Transverse colon (tissue), 4 donors: ENCODE measurements around the gene KHDC4. TPM values are rescaled to one million over a fixed set of nuclear protein-coding genes. Genes with fewer than 3 reads are reported as not detected.
"Not testable (repeated sequence)": the region's sequence is repeated elsewhere in the genome, so short reads cannot be mapped to it uniquely, and the experiment has no call there.

Experiments used
- DNase-seq: peaks from one replicate; pipeline ENCODE4 v3.0.0-alpha.2; 2019
- H3K27ac ChIP-seq, 4 donors: fragments of 200-600 bp; sonication (generic); 2 replicates each; pipeline ENCODE4 v1.5.1; 2016 to 2018; ENCODE audit warnings: inconsistent platforms in 4 of 4
- H3K27me3 ChIP-seq: fragments of 200-600 bp; sonication (generic); 2 replicates; pipeline ENCODE4 v1.5.1; 2017; ENCODE audit warnings: inconsistent platforms
- H3K36me3 ChIP-seq, 4 donors: fragments of 200-600 bp; sonication (generic); 2 replicates each; pipeline ENCODE4 v1.5.1; 2017 to 2019; ENCODE audit warnings: inconsistent platforms in 4 of 4
- H3K4me1 ChIP-seq, 4 donors: fragments of 200-600 bp; sonication (generic); 2 replicates each; pipeline ENCODE4 v1.5.1; 2017 to 2020; ENCODE audit warnings: inconsistent platforms in 4 of 4
- H3K4me3 ChIP-seq, 4 donors: fragments of 200-600 bp; sonication (generic); 1 replicate in 1 of 4; 2 replicates in 3 of 4; pipeline versions ENCODE4 v1.5.1 to v1.6.1; 2017 to 2019; ENCODE audit warnings: inconsistent platforms in 4 of 4
- H3K9me3 ChIP-seq, 2 donors: fragments of 200-600 bp; sonication (generic); 2 replicates each; pipeline ENCODE4 v1.5.1; 2017 to 2019; ENCODE audit warnings: inconsistent platforms in 2 of 2
- EP300 ChIP-seq: sonication (generic); formaldehyde crosslinking; IDR thresholded peaks from one replicate; pipeline ENCODE4 v1.6.1; 2017; ENCODE audit warnings: antibody characterized with exemption, low read depth
- POLR2A ChIP-seq: fragments of 450-650 bp; IDR thresholded peaks from one replicate; pipeline ENCODE4 v1.6.1; 2016; ENCODE audit warnings: antibody characterized with exemption, mild to moderate bottlenecking, moderate library complexity
- POLR2AphosphoS5 ChIP-seq, 3 donors: sonication (generic); formaldehyde crosslinking; IDR thresholded peaks; one replicate each; pipeline ENCODE4 v1.6.1; 2016; ENCODE audit warnings: antibody characterized with exemption in 3 of 3
- WGBS, 2 donors: methylation state at CpG; one replicate each; pipeline ENCODE4 v1.1.5; 2018; ENCODE audit warnings: low coverage in 1 of 2; 5-methylcytosine and 5-hydroxymethylcytosine counted together
- in situ Hi-C, 4 donors: fragments of 200-750 bp; cut with MboI; loops; one replicate each; pipeline versions ENCODE4 v1.15.0 to v1.15.1; 2017; ENCODE audit warnings: low sequenced_read_pairs in 3 of 4, low pct_ligation_motif_present in 1 of 4, low pct_unique_long_range_greater_than_20kb in 1 of 4
- intact Hi-C: fragments of 100-400 bp; cut with DNase I; formaldehyde crosslinking; loops from one replicate; pipeline ENCODE4 v1.15.1; 2023; ENCODE audit warnings: low total_unique reads
- total RNA-seq, 4 donors: library from RNA; depleted of rRNA; stranded (reverse); fragments of >200 nt; gene quantifications; one replicate each; pipeline ENCODE4 v1.1.0, GENCODE V29; 2016
- TF ChIP-seq, protein P1 (sequence below), 5 experiments: fragments of 200-600 bp in 3 of 5; fragments of 450-650 bp in 2 of 5; sonication (generic) in 3 of 5; IDR thresholded peaks; 1 replicate in 2 of 5; 2 replicates in 3 of 5; pipeline ENCODE4 v1.5.1; 2016 to 2017; ENCODE audit warnings: antibody characterized with exemption in 5 of 5, inconsistent platforms in 3 of 5, mild to moderate bottlenecking in 2 of 5, moderate library complexity in 1 of 5

The KHDC4 gene
- total RNA-seq, 4 donors from 2014 or later = 76.2 to 158 (median 98.7) TPM

- in situ Hi-C loops (no loop called here), intact Hi-C loops (loop anchor here (1.0 kb wide), 1 partner anchor 32 kb away; no protein-coding TSS in a partner anchor)
- H3K36me3 ChIP-seq = peaks cover 0 to 55% (median 22%) of the 10 kb centered on the region in 4 donors
- no peak overlapping the region for H3K27ac ChIP-seq
- TF ChIP-seq POLR2AphosphoS5 (IDR thresholded peaks at IDR 0.05) (no peak), POLR2A (no peak), EP300 (no peak)
- TF ChIP-seq, protein P1, sequence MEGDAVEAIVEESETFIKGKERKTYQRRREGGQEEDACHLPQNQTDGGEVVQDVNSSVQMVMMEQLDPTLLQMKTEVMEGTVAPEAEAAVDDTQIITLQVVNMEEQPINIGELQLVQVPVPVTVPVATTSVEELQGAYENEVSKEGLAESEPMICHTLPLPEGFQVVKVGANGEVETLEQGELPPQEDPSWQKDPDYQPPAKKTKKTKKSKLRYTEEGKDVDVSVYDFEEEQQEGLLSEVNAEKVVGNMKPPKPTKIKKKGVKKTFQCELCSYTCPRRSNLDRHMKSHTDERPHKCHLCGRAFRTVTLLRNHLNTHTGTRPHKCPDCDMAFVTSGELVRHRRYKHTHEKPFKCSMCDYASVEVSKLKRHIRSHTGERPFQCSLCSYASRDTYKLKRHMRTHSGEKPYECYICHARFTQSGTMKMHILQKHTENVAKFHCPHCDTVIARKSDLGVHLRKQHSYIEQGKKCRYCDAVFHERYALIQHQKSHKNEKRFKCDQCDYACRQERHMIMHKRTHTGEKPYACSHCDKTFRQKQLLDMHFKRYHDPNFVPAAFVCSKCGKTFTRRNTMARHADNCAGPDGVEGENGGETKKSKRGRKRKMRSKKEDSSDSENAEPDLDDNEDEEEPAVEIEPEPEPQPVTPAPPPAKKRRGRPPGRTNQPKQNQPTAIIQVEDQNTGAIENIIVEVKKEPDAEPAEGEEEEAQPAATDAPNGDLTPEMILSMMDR (IDR thresholded peaks at IDR 0.05) = no peak
- DNase-seq = no peak
- WGBS, 2 donors = 73 to 77% methylated on average over 2 of the region's 2 CpGs
- H3K4me1 ChIP-seq = peaks cover 0 to 1% (median 0%) of the 10 kb centered on the region in 4 donors
- no peak overlapping the region for H3K4me3 ChIP-seq
- no peaks in the 10 kb centered on the region for H3K9me3 ChIP-seq
- H3K27me3 ChIP-seq = no peaks in the 10 kb centered on the region
These were observed 35.3 kb downstream of the KHDC4 start for GRCh38 chr1:155898888-155899287.

DNA sequence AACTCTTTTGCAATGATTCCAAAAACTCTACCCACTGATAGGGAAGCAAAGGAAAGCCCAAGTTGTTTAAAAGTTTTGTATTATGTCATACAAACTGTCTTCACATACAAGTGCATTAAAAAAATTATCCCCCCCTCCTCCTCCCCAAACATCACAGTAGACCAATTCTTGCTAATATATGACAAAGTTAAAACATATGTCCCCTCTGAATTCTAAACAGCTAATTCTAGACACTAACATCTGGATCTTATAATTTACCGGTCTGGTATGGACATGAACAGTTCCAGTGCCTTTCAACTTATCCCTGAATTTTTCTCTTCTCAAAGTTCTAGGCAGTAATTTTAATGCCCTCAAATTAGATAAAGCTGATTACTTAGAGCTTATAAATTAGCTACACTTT lies 36.5 kb downstream of the KHDC4 start:
- peaks cover 0 to 43% (median 16%) of the 10 kb centered on the region in 4 donors for H3K36me3 ChIP-seq
- DNase-seq = no peak
- TF ChIP-seq POLR2AphosphoS5 (IDR thresholded peaks at IDR 0.05) (no peak), EP300 (no peak), POLR2A (no peak)
- TF ChIP-seq, protein P1 (IDR thresholded peaks at IDR 0.05) = no peak
- no peak overlapping the region for H3K4me3 ChIP-seq
- H3K4me1 ChIP-seq = peaks cover 0 to 13% (median 8%) of the 10 kb centered on the region in 4 donors
- in situ Hi-C loops = no loop called here
- no peak overlapping the region for H3K27ac ChIP-seq
- H3K9me3 ChIP-seq = no peaks in the 10 kb centered on the region
- intact Hi-C loops = loop anchor here (1.0 kb wide), 1 partner anchor 30 kb away; no protein-coding TSS in a partner anchor
- WGBS, 2 donors = 91 to 92% methylated on average over 1 of the region's 1 CpG
- no peaks in the 10 kb centered on the region for H3K27me3 ChIP-seq

- WGBS, 2 donors = 93 to 95% methylated on average over 7 to 8 of the region's 8 CpGs
These were observed 37.7 kb downstream of the KHDC4 start for GRCh38 chr1:155896476-155896875.

DNA sequence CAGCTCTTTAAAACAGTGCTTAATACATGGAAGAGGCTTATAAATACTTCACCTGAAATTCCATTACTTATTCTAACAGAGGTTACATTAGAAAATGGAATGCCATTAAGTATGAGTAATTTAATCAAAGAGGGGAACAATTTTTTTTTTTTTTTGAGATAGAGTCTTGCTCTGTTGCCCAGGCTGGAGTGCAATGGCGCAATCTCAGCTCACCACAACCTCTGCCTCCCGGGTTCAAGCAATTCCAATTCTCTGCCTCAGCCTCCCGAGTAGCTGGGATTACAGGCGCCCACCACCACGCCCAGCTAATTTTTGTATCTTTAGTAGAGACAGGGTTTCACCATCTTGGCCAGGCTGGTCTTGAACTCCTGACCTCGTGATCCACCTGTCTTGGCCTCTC lies 38.6 kb downstream of the KHDC4 start:
- in situ Hi-C loops, H3K9me3 ChIP-seq, DNase-seq, intact Hi-C loops, H3K27me3 ChIP-seq, H3K27ac ChIP-seq, H3K4me3 ChIP-seq: not testable (repeated sequence)
- peaks cover 0 to 22% (median 7%) of the 10 kb centered on the region in 4 donors for H3K36me3 ChIP-seq
- WGBS, 2 donors = 97 to 98% methylated on average over 5 to 6 of the region's 6 CpGs
- H3K4me1 ChIP-seq = peaks cover 0 to 16% (median 10%) of the 10 kb centered on the region in 4 donors

More at GRCh38 chr1:155896476-155896875, 37.7 kb downstream of the KHDC4 start:
- H3K4me3 ChIP-seq, H3K27me3 ChIP-seq, H3K27ac ChIP-seq, in situ Hi-C loops, intact Hi-C loops, DNase-seq, H3K9me3 ChIP-seq: not testable (repeated sequence)
- H3K36me3 ChIP-seq = peaks cover 0 to 31% (median 11%) of the 10 kb centered on the region in 4 donors
- peaks cover 0 to 16% (median 10%) of the 10 kb centered on the region in 4 donors for H3K4me1 ChIP-seq

- peaks cover 0 to 1% (median 0%) of the 10 kb centered on the region in 4 donors for H3K36me3 ChIP-seq
- H3K27ac ChIP-seq = peak overlapping the region; percentile 45 to 63 (median 60)
- in situ Hi-C loops = no loop called here
- no peaks in the 10 kb centered on the region for H3K27me3 ChIP-seq
- TF ChIP-seq EP300 (no peak), POLR2AphosphoS5 (IDR thresholded peaks at IDR 0.05) (peak in 2 of 3 donors; percentile 16 to 27)
- DNase-seq = no peak
- no peak overlapping the region for H3K4me3 ChIP-seq
- H3K4me1 ChIP-seq = peaks cover 0 to 16% (median 10%) of the 10 kb centered on the region in 4 donors
- WGBS, 2 donors = 50 to 60% methylated on average over 9 to 10 of the region's 10 CpGs
- intact Hi-C loops = no loop called here
- no peaks in the 10 kb centered on the region for H3K9me3 ChIP-seq
These were observed 40.6 kb downstream of the KHDC4 start for GRCh38 chr1:155893389-155894142.
